KG1 (cell line): ENCODE measurements around the gene RIOK1.

Experiments
- DNase-seq: peaks from one replicate; lab custom pipeline; 2025; lab: John Stamatoyannopoulos, UW

The RIOK1 gene

GRCh38 chr6:7409740-7410139, 20.1 kb downstream of the RIOK1 start:
- DNase-seq = no peak

- DNase-seq = no peak
Observed at GRCh38 chr6:7410851-7411250, 21.2 kb downstream of the RIOK1 start.

- no peak for DNase-seq
Observed at GRCh38 chr6:7411328-7411727, 21.7 kb downstream of the RIOK1 start.

- no peak for DNase-seq
Observed at GRCh38 chr6:7413151-7413823, 23.7 kb downstream of the RIOK1 start.

GRCh38 chr6:7414811-7415210, 25.2 kb downstream of the RIOK1 start:
- DNase-seq = no peak

- no peak for DNase-seq
Observed at GRCh38 chr6:7417684-7418083, 28.1 kb downstream of the RIOK1 start.

- no peak for DNase-seq
Observed at GRCh38 chr6:7418238-7418905, 28.8 kb downstream of the RIOK1 start.

- no peak for DNase-seq
Observed at GRCh38 chr6:7419065-7419464, 29.5 kb downstream of the RIOK1 start.

GRCh38 chr6:7421066-7421465, 31.5 kb downstream of the RIOK1 start:
- no peak for DNase-seq

GRCh38 chr6:7424058-7424457, 34.5 kb downstream of the RIOK1 start:
- DNase-seq = no peak

GRCh38 chr6:7424967-7425807, 35.6 kb downstream of the RIOK1 start:
- no peak for DNase-seq

GRCh38 chr6:7425808-7426190, 36.2 kb downstream of the RIOK1 start:
- no peak for DNase-seq

GRCh38 chr6:7426447-7427169, 37.0 kb downstream of the RIOK1 start:
- no peak for DNase-seq

- no peak for DNase-seq
Observed at GRCh38 chr6:7431313-7431673, 41.7 kb downstream of the RIOK1 start.

- DNase-seq = no peak
Observed at GRCh38 chr6:7431674-7432390, 42.2 kb downstream of the RIOK1 start.

- DNase-seq = no peak
Observed at GRCh38 chr6:7432391-7433120, 42.9 kb downstream of the RIOK1 start.

GRCh38 chr6:7433121-7433617, 43.6 kb downstream of the RIOK1 start:
- no peak for DNase-seq

- no peak for DNase-seq
Observed at GRCh38 chr6:7434672-7435071, 45.1 kb downstream of the RIOK1 start.

GRCh38 chr6:7438011-7438410, 48.4 kb downstream of the RIOK1 start:
- DNase-seq = no peak

- DNase-seq = peak; percentile 23
Observed at GRCh38 chr6:7439228-7439627, 49.6 kb downstream of the RIOK1 start.

GRCh38 chr6:7440476-7440875, 50.9 kb downstream of the RIOK1 start:
- no peak for DNase-seq
